ENCODE results near the gene RIMBP2. TPM values are rescaled to one million over a fixed set of nuclear protein-coding genes. Genes with fewer than 3 reads are reported as not detected.
A peak's percentile ranks its signal among the peaks of the same experiment; 100 is the strongest.

RIMBP2 gene
- total RNA-seq, 1 donor from 2014 or later: 0.99 TPM

GRCh38 chr12:130514149-130514551, 201.9 kb downstream of the RIMBP2 start:
- H3K4me1 Mint-ChIP-seq: peaks cover 25% of the 10 kb centered on the region
- H3K9me3 ChIP-seq (ENCODE audit: low read depth): no peaks in the 10 kb centered on the region
- H3K4me3 Mint-ChIP-seq: no peak overlapping the region
- peaks cover 13% of the 10 kb centered on the region for H3F3A ChIP-seq (ENCODE audit: low read depth)
- no peak overlapping the region for H3K4me3 ChIP-seq
- H3K4me2 ChIP-seq: no peak overlapping the region
- H3K4me1 ChIP-seq: peaks cover 12% of the 10 kb centered on the region
- no peaks in the 10 kb centered on the region for H3K79me2 ChIP-seq (ENCODE audit: low read depth)
- H3K27me3 ChIP-seq: no peaks in the 10 kb centered on the region
- no peaks in the 10 kb centered on the region for H3K36me3 ChIP-seq
- H4K20me1 ChIP-seq (ENCODE audit: low read depth): no peaks in the 10 kb centered on the region
- peak; percentile 49 for DNase-seq (ENCODE audit: low spot score)
- H3K27ac Mint-ChIP-seq: no peak overlapping the region
- no peak for TF ChIP-seq CTCF (IDR thresholded peaks at IDR 0.05)
- no peak for TF ChIP-seq EZH2phosphoT487 (IDR thresholded peaks at IDR 0.05)
- no peak for TF ChIP-seq EZH2 (IDR thresholded peaks at IDR 0.05)
- H3K27ac ChIP-seq: no peak overlapping the region
- no peak overlapping the region for H3K9ac ChIP-seq
- peaks cover 3% of the 10 kb centered on the region for H3K27me3 Mint-ChIP-seq (ENCODE audit: insufficient read depth, low read depth)
- H3K36me3 Mint-ChIP-seq: no peaks in the 10 kb centered on the region
- peaks cover 6% of the 10 kb centered on the region for H3K9me3 Mint-ChIP-seq
- peak overlapping the region; percentile 94 for H2AFZ ChIP-seq (replicated peaks)

GRCh38 chr12:130513556-130513955, 202.5 kb downstream of the RIMBP2 start:
- Histone ChIP-seq H3K9ac (no peak overlapping the region), H2AFZ (replicated peaks) (no peak overlapping the region), H3K27me3 (no peaks in the 10 kb centered on the region), H3K4me2 (no peak overlapping the region), H3K36me3 (no peaks in the 10 kb centered on the region), H3F3A (ENCODE audit: low read depth) (peaks cover 13% of the 10 kb centered on the region), H3K27ac (no peak overlapping the region), H3K4me1 (peaks cover 12% of the 10 kb centered on the region), H3K9me3 (ENCODE audit: low read depth) (no peaks in the 10 kb centered on the region), H3K4me3 (no peak overlapping the region), H4K20me1 (ENCODE audit: low read depth) (no peaks in the 10 kb centered on the region), H3K79me2 (ENCODE audit: low read depth) (no peaks in the 10 kb centered on the region)
- Mint-ChIP-seq H3K27me3 (ENCODE audit: insufficient read depth, low read depth) (peaks cover 3% of the 10 kb centered on the region), H3K4me3 (no peak overlapping the region), H3K27ac (peak overlapping the region; percentile 33), H3K9me3 (peaks cover 6% of the 10 kb centered on the region), H3K4me1 (peaks cover 25% of the 10 kb centered on the region), H3K36me3 (no peaks in the 10 kb centered on the region)
- TF ChIP-seq EZH2phosphoT487 (IDR thresholded peaks at IDR 0.05): no peak
- no peak for TF ChIP-seq EZH2 (IDR thresholded peaks at IDR 0.05)
- no peak for TF ChIP-seq CTCF (IDR thresholded peaks at IDR 0.05)
- DNase-seq (ENCODE audit: low spot score): no peak

GRCh38 chr12:130511285-130511684, 204.8 kb downstream of the RIMBP2 start:
- Mint-ChIP-seq H3K27me3 (ENCODE audit: insufficient read depth, low read depth) (peaks cover 6% of the 10 kb centered on the region), H3K9me3 (peaks cover 2% of the 10 kb centered on the region), H3K4me1 (peaks cover 25% of the 10 kb centered on the region), H3K36me3 (no peaks in the 10 kb centered on the region), H3K27ac (no peak overlapping the region), H3K4me3 (no peak overlapping the region)
- Histone ChIP-seq H2AFZ (replicated peaks) (no peak overlapping the region), H4K20me1 (ENCODE audit: low read depth) (no peaks in the 10 kb centered on the region), H3K4me2 (no peak overlapping the region), H3K4me3 (no peak overlapping the region), H3K4me1 (peaks cover 12% of the 10 kb centered on the region), H3F3A (ENCODE audit: low read depth) (peaks cover 13% of the 10 kb centered on the region), H3K27ac (no peak overlapping the region), H3K9me3 (ENCODE audit: low read depth) (no peaks in the 10 kb centered on the region), H3K27me3 (no peaks in the 10 kb centered on the region), H3K36me3 (no peaks in the 10 kb centered on the region), H3K79me2 (ENCODE audit: low read depth) (no peaks in the 10 kb centered on the region), H3K9ac (no peak overlapping the region)
- DNase-seq (ENCODE audit: low spot score): no peak
- no peak for TF ChIP-seq EZH2 (IDR thresholded peaks at IDR 0.05)
- TF ChIP-seq CTCF (IDR thresholded peaks at IDR 0.05): no peak
